ENCODE results near the gene P4HB.
"Not testable (repeated sequence)": the region's sequence is repeated elsewhere in the genome, so short reads cannot be mapped to it uniquely, and the experiment has no call there.

Gene P4HB

GRCh38 chr17:81844887-81845286 lies 15.4 kb downstream of the P4HB start:
- no peak for DNase-seq

GRCh38 chr17:81844327-81844851 lies 15.9 kb downstream of the P4HB start:
- DNase-seq: no peak

GRCh38 chr17:81843713-81844326 lies 16.5 kb downstream of the P4HB start:
- no peak for DNase-seq

- DNase-seq: no peak
Measured at GRCh38 chr17:81842725-81843504, 17.4 kb downstream of the P4HB start.

GRCh38 chr17:81842378-81842724 lies 18.0 kb downstream of the P4HB start:
- no peak for DNase-seq

- DNase-seq: no peak
Measured at GRCh38 chr17:81841866-81842265, 18.5 kb downstream of the P4HB start.

GRCh38 chr17:81840826-81841778 lies 19.2 kb downstream of the P4HB start:
- peak in 1 of 3 donors; percentile 24 for DNase-seq

GRCh38 chr17:81840059-81840458 lies 20.3 kb downstream of the P4HB start:
- not testable (repeated sequence) for DNase-seq

- DNase-seq: no peak
Measured at GRCh38 chr17:81839301-81839700, 21.0 kb downstream of the P4HB start.

- DNase-seq: no peak
Measured at GRCh38 chr17:81838753-81839255, 21.5 kb downstream of the P4HB start.

GRCh38 chr17:81837641-81838040 lies 22.7 kb downstream of the P4HB start:
- DNase-seq: peak; percentile 75 to 88 (median 83)

GRCh38 chr17:81834831-81835267 lies 25.5 kb downstream of the P4HB start, which contains the start of gene PPP1R27:
Gene PPP1R27 (minus strand): TSS chr17:81835050. CDS start chr17:81834953, 97 bp downstream.
- DNase-seq: no peak

GRCh38 chr17:81833921-81834830 lies 26.2 kb downstream of the P4HB start:
- no peak for DNase-seq

- peak; percentile 99 to 100 (median 99) for DNase-seq
Measured at GRCh38 chr17:81833160-81833920, 27.0 kb downstream of the P4HB start, which contains the start of gene MCRIP1. Gene MCRIP1 (minus strand): TSS chr17:81833291. CDS start chr17:81824506, 8,785 bp downstream.

- peak; percentile 42 to 68 (median 50) for DNase-seq
Measured at GRCh38 chr17:81832608-81833159, 27.7 kb downstream of the P4HB start.

GRCh38 chr17:81831957-81832607 lies 28.3 kb downstream of the P4HB start:
- DNase-seq: peak; percentile 91 to 96 (median 92)

GRCh38 chr17:81831563-81831956 lies 28.8 kb downstream of the P4HB start:
- no peak for DNase-seq

GRCh38 chr17:81829858-81830257 lies 30.5 kb downstream of the P4HB start:
- DNase-seq: no peak

- no peak for DNase-seq
Measured at GRCh38 chr17:81828656-81829055, 31.7 kb downstream of the P4HB start.

Measured in suppressor macrophage treated with lipopolysaccharide for 1 hour (primary cell).